ENCODE data around the gene PLXDC2.
A peak's percentile ranks its signal among the peaks of the same experiment; 100 is the strongest.

The PLXDC2 gene

DNA sequence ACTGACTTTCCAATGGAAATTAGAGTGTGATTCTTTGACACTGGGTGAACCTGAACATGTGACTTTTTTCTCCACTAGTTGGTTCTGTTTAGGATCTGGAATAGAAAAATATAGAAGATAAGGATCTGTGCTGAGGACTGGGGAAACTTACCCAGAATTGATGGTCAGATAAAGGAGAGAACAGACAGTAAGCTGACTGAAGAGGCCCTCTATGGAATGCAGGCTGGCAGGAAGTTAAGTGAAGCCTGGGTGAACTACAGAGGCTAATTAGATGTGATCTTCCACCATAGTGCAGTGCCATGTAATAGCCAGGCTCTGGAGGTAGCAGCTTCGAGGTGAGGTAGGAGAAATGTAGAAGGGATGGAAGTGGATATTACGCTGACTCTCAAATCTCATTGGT lies 455.3 kb downstream of the PLXDC2 start:
- no peak for DNase-seq (ENCODE audit: low read depth in 2 of 2)

DNA sequence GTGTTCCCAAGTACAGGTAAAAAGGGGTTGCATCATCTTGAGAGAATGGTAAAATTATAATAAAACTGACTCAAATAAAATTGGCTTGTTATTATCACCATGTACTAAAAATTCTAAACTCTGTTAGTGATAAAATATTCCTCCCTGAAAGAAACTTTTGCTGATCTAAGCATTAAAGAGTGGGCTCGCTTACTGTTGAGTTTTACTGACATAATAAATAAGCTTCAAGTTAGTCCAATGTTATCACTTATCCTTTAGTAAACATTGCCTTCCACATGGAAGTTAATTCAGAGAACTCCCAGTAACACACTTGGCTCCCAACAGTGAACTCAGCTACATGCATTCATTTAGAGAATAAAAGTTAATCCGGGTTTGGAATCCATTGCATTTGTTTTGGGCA lies 456.4 kb downstream of the PLXDC2 start:
- DNase-seq (ENCODE audit: low read depth in 2 of 2): no peak

- DNase-seq (ENCODE audit: low read depth in 2 of 2): no peak
Observed at GRCh38 chr10:20274571-20274970, 458.3 kb downstream of the PLXDC2 start.

GRCh38 chr10:20276127-20276979 lies 460.1 kb downstream of the PLXDC2 start:
- DNase-seq (ENCODE audit: low read depth in 2 of 2): no peak

GRCh38 chr10:20277820-20278219 lies 461.6 kb downstream of the PLXDC2 start:
- DNase-seq (ENCODE audit: low read depth in 2 of 2): no peak

DNA sequence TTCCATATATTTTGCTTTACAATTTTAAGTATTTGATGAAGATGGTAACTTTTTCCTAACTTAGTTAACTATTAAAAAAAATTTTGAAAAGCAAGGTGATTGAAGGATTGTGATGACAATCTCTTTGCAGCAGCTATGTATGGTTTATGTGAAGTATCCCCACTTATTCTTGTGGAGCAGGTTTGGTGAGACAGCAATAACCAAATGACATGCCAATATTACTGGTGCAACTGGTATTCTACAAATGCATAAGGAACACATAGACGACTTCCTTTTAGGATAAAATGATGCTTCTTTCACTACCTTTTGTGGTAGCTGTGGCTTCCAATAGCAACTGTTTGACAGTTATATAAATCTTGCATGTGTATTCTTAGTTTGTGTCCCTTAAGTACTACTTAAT lies 465.3 kb downstream of the PLXDC2 start:
- no peak for DNase-seq (ENCODE audit: low read depth in 2 of 2)

- DNase-seq (ENCODE audit: low read depth in 2 of 2): no peak
Observed at GRCh38 chr10:20287586-20287985, 471.4 kb downstream of the PLXDC2 start.

DNA sequence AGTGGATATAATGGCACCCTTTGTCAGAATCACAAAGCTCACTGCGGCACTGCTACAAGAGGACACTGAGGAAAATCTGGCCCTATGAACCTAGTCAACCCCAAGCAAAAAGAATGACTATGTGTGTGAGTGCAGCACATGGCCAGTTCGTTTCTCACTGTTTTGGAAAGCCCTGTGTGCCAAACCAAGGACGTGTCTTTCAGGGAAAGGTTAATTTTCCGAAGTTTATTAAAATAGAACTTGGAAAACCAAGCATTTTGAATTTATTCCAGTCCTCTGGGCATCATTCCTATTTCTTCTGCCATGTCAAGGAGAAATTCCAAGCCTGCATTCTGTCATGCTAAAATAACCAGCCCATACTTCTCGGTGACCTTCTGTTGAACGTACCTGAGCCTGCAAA lies 471.8 kb downstream of the PLXDC2 start:
- no peak for DNase-seq (ENCODE audit: low read depth in 2 of 2)

GRCh38 chr10:20289070-20289828 lies 473.0 kb downstream of the PLXDC2 start:
- DNase-seq (ENCODE audit: low read depth in 2 of 2): no peak

- no peak for DNase-seq (ENCODE audit: low read depth in 2 of 2)
Observed at GRCh38 chr10:20298417-20298816, 482.2 kb downstream of the PLXDC2 start.

DNA sequence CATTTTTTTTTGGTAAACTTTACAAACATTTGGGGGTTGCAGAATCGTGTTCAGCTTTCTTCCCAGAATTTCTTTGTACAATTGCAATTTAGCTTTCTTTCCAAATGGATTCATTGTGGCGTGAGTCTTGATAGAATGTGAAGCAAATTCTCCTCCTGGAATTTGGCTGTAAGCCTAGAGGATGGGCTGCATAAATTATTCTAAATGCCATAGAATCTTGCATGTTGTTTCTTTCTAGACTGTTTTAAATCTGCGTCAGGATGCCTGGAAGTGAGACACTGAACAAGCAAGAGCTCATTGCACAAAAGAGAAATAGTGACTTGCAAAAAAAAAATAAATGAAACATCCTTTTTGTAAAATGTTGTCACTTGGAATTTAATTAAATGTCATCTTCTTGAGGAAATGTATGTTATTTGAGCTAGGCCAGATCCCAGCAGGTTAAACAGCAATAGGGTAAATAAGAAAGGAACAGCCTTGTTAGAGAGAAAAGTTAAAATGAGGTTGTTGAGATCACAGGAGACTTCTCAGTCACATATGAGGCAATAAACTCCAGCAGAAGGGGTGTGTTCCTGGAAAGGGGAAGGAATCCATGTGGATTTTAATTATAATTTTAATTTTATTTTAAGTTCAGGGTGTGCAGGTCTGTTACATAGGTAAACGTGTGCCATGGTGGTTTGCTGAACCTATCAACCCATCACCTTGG lies 483.0 kb downstream of the PLXDC2 start:
- DNase-seq (ENCODE audit: low read depth in 2 of 2): peak; percentile 16 to 18

- DNase-seq (ENCODE audit: low read depth in 2 of 2): no peak
Observed at GRCh38 chr10:20300735-20301134, 484.5 kb downstream of the PLXDC2 start.

GRCh38 chr10:20302033-20302432 lies 485.8 kb downstream of the PLXDC2 start:
- no peak for DNase-seq (ENCODE audit: low read depth in 2 of 2)

- no peak for DNase-seq (ENCODE audit: low read depth in 2 of 2)
Observed at GRCh38 chr10:20303453-20304152, 487.4 kb downstream of the PLXDC2 start.

GRCh38 chr10:20313665-20314064 lies 497.4 kb downstream of the PLXDC2 start:
- no peak for DNase-seq (ENCODE audit: low read depth in 2 of 2)

DNA sequence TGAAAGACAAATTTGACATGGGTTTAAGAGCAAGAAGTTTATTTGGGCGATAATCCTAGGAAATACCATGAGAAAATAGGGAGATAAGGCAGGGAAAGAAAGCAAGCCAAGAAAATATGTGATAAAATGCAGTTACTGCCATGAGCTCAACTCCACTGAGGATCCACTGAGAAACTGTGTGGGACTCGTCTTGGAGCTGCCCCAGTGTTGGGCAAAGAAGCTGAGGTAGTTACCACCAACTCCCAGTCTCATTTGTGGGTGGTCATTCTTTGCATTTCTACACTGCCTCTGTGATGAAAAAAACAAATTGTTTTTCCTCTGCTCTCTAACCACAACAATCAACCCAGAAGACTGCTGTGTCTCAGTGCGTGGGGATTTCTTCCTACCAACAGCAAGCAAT lies 498.2 kb downstream of the PLXDC2 start:
- no peak for DNase-seq (ENCODE audit: low read depth in 2 of 2)

DNA sequence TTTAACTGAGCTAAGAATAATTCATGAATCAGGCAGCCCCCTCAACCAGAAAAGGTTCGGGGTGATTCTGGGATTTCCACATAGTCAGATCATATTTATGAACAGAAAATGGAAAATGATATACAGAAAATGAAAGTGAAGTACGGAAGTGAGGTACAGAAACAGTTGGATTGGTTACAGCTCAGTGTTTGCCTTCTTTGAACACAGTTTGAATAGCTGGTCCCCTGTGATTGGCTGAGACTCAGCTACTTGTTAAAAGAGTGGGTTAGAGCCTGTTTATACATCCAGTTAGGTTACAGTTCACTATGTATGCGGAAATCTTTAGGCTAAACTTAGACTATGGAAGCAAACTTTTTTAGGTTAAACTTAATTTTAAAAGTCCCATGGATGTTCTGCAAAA lies 511.7 kb downstream of the PLXDC2 start:
- DNase-seq (ENCODE audit: low read depth in 2 of 2): no peak

GRCh38 chr10:20330246-20330645 lies 514.0 kb downstream of the PLXDC2 start:
- no peak for DNase-seq (ENCODE audit: low read depth in 2 of 2)

GRCh38 chr10:20334559-20334958 lies 518.3 kb downstream of the PLXDC2 start:
- no peak for DNase-seq (ENCODE audit: low read depth in 2 of 2)

All from fibroblast of skin of left quadriceps (primary cell).